Prostate gland (tissue), 2 donors: ENCODE data around the gene CDHR1. TPM values are rescaled to one million over a fixed set of nuclear protein-coding genes. Genes with fewer than 3 reads are reported as not detected.

Experiments
- DNase-seq: peaks from one replicate; pipeline ENCODE4 v3.0.0-alpha.2; 2019; ENCODE audit warnings: low spot score
- H3K27ac ChIP-seq, 2 donors: fragments of 200-600 bp; sonication (generic); 2 replicates each; pipeline ENCODE4 v1.5.1; 2017 to 2019
- H3K27me3 ChIP-seq: fragments of 200-600 bp; sonication (generic); replicated peaks from 2 replicates; pipeline ENCODE4 v1.5.1; 2019; ENCODE audit not compliant: insufficient read depth
- H3K36me3 ChIP-seq, 2 donors: fragments of 200-600 bp; sonication (generic); 1 replicate in 1 of 2; 2 replicates in 1 of 2; pipeline versions ENCODE4 v1.5.1 to v1.8.1; 2017 to 2019
- H3K4me1 ChIP-seq: fragments of 200-600 bp; sonication (generic); replicated peaks from 2 replicates; pipeline ENCODE4 v1.5.1; 2019
- H3K4me3 ChIP-seq, 2 donors: fragments of 200-600 bp; sonication (generic); 2 replicates each; pipeline ENCODE4 v1.5.1; 2017 to 2019
- H3K9me3 ChIP-seq: fragments of 200-600 bp; sonication (generic); 2 replicates; pipeline ENCODE4 v1.5.1; 2017
- CTCF ChIP-seq, 4 experiments: fragments of 200-600 bp in 2 of 4; fragments of 450-650 bp in 2 of 4; sonication (generic) in 2 of 4; IDR thresholded peaks; 1 replicate in 3 of 4; 2 replicates in 1 of 4; pipeline ENCODE4 v1.5.1; 2016 to 2019; ENCODE audit warnings: antibody characterized with exemption in 4 of 4, mild to moderate bottlenecking in 2 of 4, moderate library complexity in 2 of 4
- POLR2A ChIP-seq: fragments of 450-650 bp; IDR thresholded peaks from one replicate; pipeline ENCODE4 v1.6.1; 2016; ENCODE audit warnings: antibody characterized with exemption, mild to moderate bottlenecking
- POLR2AphosphoS5 ChIP-seq: sonication (generic); formaldehyde crosslinking; IDR thresholded peaks from one replicate; pipeline ENCODE4 v1.6.1; 2017; ENCODE audit warnings: antibody characterized with exemption
- WGBS: methylation state at CpG from one replicate; pipeline ENCODE4 v1.1.5; 2018; 5-methylcytosine and 5-hydroxymethylcytosine counted together
- intact Hi-C: fragments of 100-400 bp; cut with DNase I; formaldehyde crosslinking; loops from one replicate; pipeline ENCODE4 v1.14.2; 2022
- total RNA-seq, 2 donors: library from RNA; depleted of rRNA; stranded (reverse); fragments of >200 nt; gene quantifications; one replicate each; pipeline ENCODE4 v1.1.0, GENCODE V29; 2016

Gene CDHR1
- total RNA-seq, 2 donors from 2014 or later: 0.45 to 0.82 TPM

- DNase-seq: no peak
- intact Hi-C loops: no loop called here
- H3K27ac ChIP-seq: no peak overlapping the region
These were observed 60.5 kb downstream of the CDHR1 start for GRCh38 chr10:84254552-84255478.

GRCh38 chr10:84256510-84257342, 62.4 kb downstream of the CDHR1 start:
- no peak for TF ChIP-seq POLR2AphosphoS5
- no peak for TF ChIP-seq CTCF (IDR thresholded peaks at IDR 0.05)
- no peak for TF ChIP-seq POLR2A
- Histone ChIP-seq H3K4me1 (no peaks in the 10 kb centered on the region), H3K4me3 (no peak overlapping the region), H3K9me3 (no peaks in the 10 kb centered on the region), H3K27me3 (no peaks in the 10 kb centered on the region), H3K36me3 (no peaks in the 10 kb centered on the region), H3K27ac (no peak overlapping the region)
- no peak for DNase-seq
- intact Hi-C loops: no loop called here
- WGBS: 48% methylated on average over 35 of the region's 35 CpGs

More at GRCh38 chr10:84254552-84255478, 60.5 kb downstream of the CDHR1 start:
- H3K27me3 ChIP-seq: no peaks in the 10 kb centered on the region
- H3K4me3 ChIP-seq: no peak overlapping the region
- H3K9me3 ChIP-seq: no peaks in the 10 kb centered on the region
- no peaks in the 10 kb centered on the region for H3K36me3 ChIP-seq
- TF ChIP-seq CTCF (IDR thresholded peaks at IDR 0.05) (no peak), POLR2A (no peak), POLR2AphosphoS5 (no peak)
- WGBS: 52% methylated on average over 10 of the region's 10 CpGs
- H3K4me1 ChIP-seq: no peaks in the 10 kb centered on the region

GRCh38 chr10:84257343-84258020, 63.1 kb downstream of the CDHR1 start:
- no peaks in the 10 kb centered on the region for H3K27me3 ChIP-seq
- no peaks in the 10 kb centered on the region for H3K9me3 ChIP-seq
- intact Hi-C loops: no loop called here
- DNase-seq: no peak
- TF ChIP-seq CTCF (IDR thresholded peaks at IDR 0.05): no peak
- no peaks in the 10 kb centered on the region for H3K36me3 ChIP-seq
- 80% methylated on average over 15 of the region's 15 CpGs for WGBS
- no peaks in the 10 kb centered on the region for H3K4me1 ChIP-seq
- H3K27ac ChIP-seq: no peak overlapping the region
- no peak overlapping the region for H3K4me3 ChIP-seq

- H3K27me3 ChIP-seq: no peaks in the 10 kb centered on the region
- DNase-seq: no peak
- no peak overlapping the region for H3K4me3 ChIP-seq
- intact Hi-C loops: no loop called here
- no peak for TF ChIP-seq POLR2A
- no peak for TF ChIP-seq CTCF (IDR thresholded peaks at IDR 0.05)
- TF ChIP-seq POLR2AphosphoS5: no peak
- H3K9me3 ChIP-seq: no peaks in the 10 kb centered on the region
- no peaks in the 10 kb centered on the region for H3K4me1 ChIP-seq
- no peaks in the 10 kb centered on the region for H3K36me3 ChIP-seq
- H3K27ac ChIP-seq: no peak overlapping the region
- WGBS: 83% methylated on average over 7 of the region's 7 CpGs
These were observed 63.8 kb downstream of the CDHR1 start for GRCh38 chr10:84258034-84258695.
